ENCODE data around the gene RFPL2.

The RFPL2 gene

DNA sequence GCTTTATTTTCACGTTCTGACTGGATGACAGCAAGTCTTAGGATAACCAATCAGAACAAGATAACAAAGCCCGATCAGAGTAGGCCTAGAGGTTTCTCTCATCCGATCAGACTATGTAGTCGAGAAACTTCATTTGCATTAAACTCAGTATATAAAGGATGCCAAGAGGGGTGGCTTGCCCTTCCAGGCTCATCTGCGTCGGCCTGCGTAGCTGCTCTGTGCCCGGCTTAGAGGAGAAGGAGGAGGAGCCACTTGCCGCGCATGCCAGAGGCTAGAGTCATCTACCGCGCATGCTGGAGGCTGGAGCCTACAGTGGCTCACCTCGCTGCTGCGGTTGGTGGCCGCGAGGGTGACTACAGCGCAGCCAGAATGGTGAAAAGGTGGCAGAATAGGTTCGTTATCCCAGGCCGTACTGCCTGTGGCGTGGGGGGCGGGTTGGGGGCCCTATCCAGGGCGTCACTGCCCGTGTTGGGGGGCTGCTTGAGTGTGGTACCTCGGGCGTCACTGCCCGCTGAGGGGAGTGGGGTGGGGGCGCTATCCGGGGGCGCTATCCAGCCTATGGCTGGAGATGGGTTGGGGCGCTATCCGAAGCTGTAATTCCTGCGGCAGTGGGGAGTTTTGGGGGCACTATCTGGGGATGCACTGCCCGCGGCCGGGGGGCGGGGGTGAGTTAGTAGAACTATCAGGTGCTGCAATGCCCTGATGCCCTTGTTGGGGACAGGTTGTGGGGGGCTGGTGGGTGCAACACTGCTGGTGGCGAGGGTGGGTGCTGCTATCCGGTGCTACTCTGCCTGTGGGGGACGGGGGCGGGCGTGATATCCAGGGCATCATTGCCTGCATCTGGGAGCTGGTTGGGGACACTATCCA lies at the start of gene RFPL2:
RFPL2 (minus strand) TSS at position 218 of the 867 bp plus-strand sequence. CDS start 2,622 bp downstream, outside the sequence.
- Mint-ChIP-seq H3K4me3 (peak within 1 kb of the TSS; percentile 72), H3K36me3 (ENCODE audit: low read depth) (no peaks in the 10 kb centered on the region), H3K9me3 (no peaks in the 10 kb centered on the region), H3K4me1 (ENCODE audit: low read depth) (peaks cover 46% of the 10 kb centered on the region), H3K27ac (peak within 1 kb of the TSS; percentile 41), H3K27me3 (peaks cover 29% of the 10 kb centered on the region)
- peak; percentile 60 for DNase-seq

DNA sequence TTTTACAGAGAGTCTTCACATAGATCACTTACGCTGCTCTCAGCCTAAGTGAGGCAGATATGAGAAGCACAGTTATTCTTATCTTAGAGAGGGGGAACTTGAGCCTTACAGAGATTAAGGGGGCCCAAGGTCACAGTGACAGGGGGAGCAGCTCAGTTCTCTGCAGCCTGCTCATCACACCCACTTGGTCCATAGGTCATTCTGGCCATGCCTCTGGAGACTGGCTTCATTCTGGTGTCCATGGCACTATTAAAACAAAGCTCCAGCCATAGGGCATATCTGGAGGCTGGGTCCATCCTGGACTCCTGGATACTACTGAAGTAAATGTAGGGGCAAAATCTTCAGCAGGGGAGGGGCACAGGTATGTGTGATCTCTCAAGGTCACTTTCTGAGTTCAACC lies 44.4 kb upstream of the RFPL2 start:
- H3K27ac Mint-ChIP-seq, result no peak overlapping the region
- H3K4me1 Mint-ChIP-seq (ENCODE audit: low read depth), result no peaks in the 10 kb centered on the region
- H3K4me3 Mint-ChIP-seq, result no peak overlapping the region
- H3K27me3 Mint-ChIP-seq, result peaks cover 41% of the 10 kb centered on the region
- H3K36me3 Mint-ChIP-seq (ENCODE audit: low read depth), result no peaks in the 10 kb centered on the region
- no peak for DNase-seq
- no peaks in the 10 kb centered on the region for H3K9me3 Mint-ChIP-seq

DNA sequence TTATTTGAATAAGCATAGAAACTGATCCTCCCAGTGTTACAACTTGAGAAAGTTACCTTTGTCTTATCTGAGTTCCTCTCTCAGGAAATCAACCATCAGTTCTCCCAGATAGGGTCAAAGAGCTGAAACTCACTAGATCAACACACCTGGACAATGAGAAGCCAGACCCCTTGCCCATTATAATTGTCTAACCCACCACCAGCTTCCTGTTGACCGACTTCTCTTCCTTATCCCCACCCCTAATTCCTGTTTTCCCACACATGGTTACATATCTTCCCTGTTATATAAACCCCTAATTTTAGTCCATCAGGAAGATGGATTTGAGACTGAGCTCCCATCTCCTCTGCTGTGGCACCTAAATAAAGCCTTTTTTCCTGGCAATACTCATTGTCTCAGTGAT lies 43.4 kb upstream of the RFPL2 start:
- Mint-ChIP-seq H3K27ac (no peak overlapping the region), H3K4me3 (no peak overlapping the region), H3K4me1 (ENCODE audit: low read depth) (no peaks in the 10 kb centered on the region), H3K36me3 (ENCODE audit: low read depth) (no peaks in the 10 kb centered on the region), H3K9me3 (no peaks in the 10 kb centered on the region), H3K27me3 (peaks cover 41% of the 10 kb centered on the region)
- no peak for DNase-seq

DNA sequence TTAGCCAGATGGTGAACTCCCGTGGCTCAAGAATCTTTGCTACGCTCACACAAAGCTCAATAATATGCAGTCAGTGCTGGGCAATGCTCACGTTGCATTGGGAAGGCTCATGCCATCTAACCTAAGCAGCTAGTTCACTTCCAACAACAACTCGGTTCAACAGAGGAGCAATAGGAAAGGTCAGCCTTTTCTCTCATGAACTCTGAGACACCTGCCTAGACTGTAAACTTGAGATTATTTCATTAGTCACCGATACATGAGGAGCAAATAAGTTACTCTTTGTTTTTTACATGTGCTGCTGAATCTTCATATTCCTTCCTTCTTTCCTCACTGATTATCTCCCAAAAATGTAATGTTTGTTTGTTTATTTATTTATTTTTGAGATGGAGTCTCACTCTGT lies 41.3 kb upstream of the RFPL2 start:
- no peak overlapping the region for H3K4me3 Mint-ChIP-seq
- no peak for DNase-seq
- H3K36me3 Mint-ChIP-seq (ENCODE audit: low read depth), result no peaks in the 10 kb centered on the region
- H3K27me3 Mint-ChIP-seq, result peaks cover 36% of the 10 kb centered on the region
- H3K27ac Mint-ChIP-seq, result no peak overlapping the region
- H3K4me1 Mint-ChIP-seq (ENCODE audit: low read depth), result no peaks in the 10 kb centered on the region
- H3K9me3 Mint-ChIP-seq, result no peaks in the 10 kb centered on the region

DNA sequence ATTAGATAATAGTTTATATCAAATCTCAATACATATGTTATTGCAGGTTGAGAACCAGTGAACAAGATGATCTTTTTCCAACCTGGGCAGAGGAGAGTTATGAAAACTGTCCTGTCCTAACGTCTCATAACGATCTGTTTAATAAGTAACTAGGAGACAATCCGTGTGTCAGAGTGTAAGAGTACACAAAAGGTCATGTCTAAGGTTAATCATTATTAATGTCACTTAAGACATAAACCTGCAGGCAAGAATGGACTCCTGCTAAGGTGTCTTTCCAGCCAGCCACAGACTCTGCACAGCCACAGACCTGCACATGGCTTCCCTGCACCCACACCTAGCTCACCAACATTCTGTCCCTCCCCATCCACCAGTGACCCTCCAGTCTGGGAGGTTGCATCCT lies 40.2 kb upstream of the RFPL2 start:
- H3K27me3 Mint-ChIP-seq, result peaks cover 27% of the 10 kb centered on the region
- H3K36me3 Mint-ChIP-seq (ENCODE audit: low read depth), result no peaks in the 10 kb centered on the region
- DNase-seq, result no peak
- H3K4me3 Mint-ChIP-seq, result no peak overlapping the region
- H3K4me1 Mint-ChIP-seq (ENCODE audit: low read depth), result no peaks in the 10 kb centered on the region
- H3K9me3 Mint-ChIP-seq, result no peaks in the 10 kb centered on the region
- no peak overlapping the region for H3K27ac Mint-ChIP-seq

DNA sequence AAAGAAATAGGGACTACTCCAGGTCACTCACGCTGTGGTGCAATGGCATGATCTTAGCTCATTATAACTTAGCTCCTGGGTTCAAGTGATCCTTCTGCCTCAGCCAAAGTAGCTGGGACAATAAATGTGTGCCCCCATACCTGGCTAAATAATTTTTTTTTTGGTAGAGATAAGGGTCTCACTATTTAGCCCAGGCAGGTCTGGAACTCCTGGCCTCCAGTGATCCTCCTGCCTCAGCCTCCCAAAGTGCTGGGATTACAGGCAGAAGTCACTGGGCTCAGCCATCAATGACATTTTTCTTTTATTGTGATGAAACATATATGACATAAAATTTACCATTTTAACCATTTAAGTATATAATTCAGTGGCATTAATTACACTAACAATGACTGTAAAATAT lies 39.7 kb upstream of the RFPL2 start:
- Mint-ChIP-seq H3K27me3 (peaks cover 22% of the 10 kb centered on the region), H3K4me3 (no peak overlapping the region), H3K36me3 (ENCODE audit: low read depth) (no peaks in the 10 kb centered on the region), H3K27ac (no peak overlapping the region), H3K4me1 (ENCODE audit: low read depth) (no peaks in the 10 kb centered on the region), H3K9me3 (no peaks in the 10 kb centered on the region)
- DNase-seq, result no peak

- no peak overlapping the region for H3K27ac Mint-ChIP-seq
- DNase-seq, result no peak
- H3K9me3 Mint-ChIP-seq, result no peaks in the 10 kb centered on the region
- no peak overlapping the region for H3K4me3 Mint-ChIP-seq
- H3K4me1 Mint-ChIP-seq (ENCODE audit: low read depth), result no peaks in the 10 kb centered on the region
- H3K36me3 Mint-ChIP-seq (ENCODE audit: low read depth), result no peaks in the 10 kb centered on the region
- peaks cover 12% of the 10 kb centered on the region for H3K27me3 Mint-ChIP-seq
These were observed 35.6 kb upstream of the RFPL2 start for GRCh38 chr22:32240461-32240860.

DNA sequence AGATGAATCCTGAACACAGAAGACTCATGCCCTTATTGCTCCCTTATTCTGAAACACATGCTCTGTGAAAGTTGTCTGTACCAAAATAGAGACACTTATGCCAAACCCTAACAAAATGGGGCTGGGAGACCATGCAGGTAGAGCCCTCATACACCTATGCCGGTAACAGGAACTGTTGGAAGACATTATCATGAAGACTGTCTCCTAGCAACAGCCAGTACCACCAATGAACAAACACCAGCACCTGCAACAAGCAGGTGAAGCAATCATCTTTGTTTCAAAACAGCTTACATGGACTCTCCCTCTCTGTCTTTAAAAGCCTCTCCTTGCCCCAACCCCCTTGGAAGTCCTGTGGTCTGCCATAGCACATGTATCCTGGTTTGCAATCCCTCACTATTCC lies 33.0 kb upstream of the RFPL2 start:
- no peak overlapping the region for H3K4me3 Mint-ChIP-seq
- no peak for DNase-seq
- H3K36me3 Mint-ChIP-seq (ENCODE audit: low read depth), result no peaks in the 10 kb centered on the region
- no peak overlapping the region for H3K27ac Mint-ChIP-seq
- H3K9me3 Mint-ChIP-seq, result no peaks in the 10 kb centered on the region
- H3K4me1 Mint-ChIP-seq (ENCODE audit: low read depth), result no peaks in the 10 kb centered on the region
- H3K27me3 Mint-ChIP-seq, result peaks cover 28% of the 10 kb centered on the region

DNA sequence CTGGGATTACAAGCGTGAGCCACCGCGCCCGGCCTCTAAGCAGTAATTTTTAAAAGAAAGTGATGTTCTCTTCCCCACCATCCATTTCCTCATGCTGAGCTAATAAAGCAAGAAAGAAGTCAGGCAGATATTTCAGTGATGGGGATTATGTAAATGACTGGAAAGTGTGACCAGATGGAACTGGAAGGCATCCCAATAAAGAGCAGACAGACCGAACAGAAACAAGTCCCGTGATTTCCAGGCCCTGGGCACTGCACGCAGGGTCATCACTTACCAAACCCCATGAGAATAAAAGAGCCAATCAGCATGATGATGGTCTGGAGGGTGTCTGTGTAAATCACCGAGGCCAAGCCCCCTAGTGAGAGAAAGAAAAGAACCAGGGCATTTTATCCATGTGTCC lies 32.1 kb upstream of the RFPL2 start:
- Mint-ChIP-seq H3K4me1 (ENCODE audit: low read depth) (no peaks in the 10 kb centered on the region), H3K36me3 (ENCODE audit: low read depth) (no peaks in the 10 kb centered on the region), H3K4me3 (no peak overlapping the region), H3K27me3 (peaks cover 28% of the 10 kb centered on the region), H3K9me3 (no peaks in the 10 kb centered on the region), H3K27ac (no peak overlapping the region)
- DNase-seq, result no peak

- peaks cover 19% of the 10 kb centered on the region for H3K27me3 Mint-ChIP-seq
- no peaks in the 10 kb centered on the region for H3K4me1 Mint-ChIP-seq (ENCODE audit: low read depth)
- H3K36me3 Mint-ChIP-seq (ENCODE audit: low read depth), result no peaks in the 10 kb centered on the region
- no peak overlapping the region for H3K27ac Mint-ChIP-seq
- H3K4me3 Mint-ChIP-seq, result no peak overlapping the region
- H3K9me3 Mint-ChIP-seq, result no peaks in the 10 kb centered on the region
- DNase-seq, result no peak
These were observed 28.2 kb upstream of the RFPL2 start for GRCh38 chr22:32233091-32233490.

GRCh38 chr22:32232191-32232830 lies 27.4 kb upstream of the RFPL2 start:
- Mint-ChIP-seq H3K4me3 (no peak overlapping the region), H3K4me1 (ENCODE audit: low read depth) (no peaks in the 10 kb centered on the region), H3K27ac (no peak overlapping the region), H3K9me3 (no peaks in the 10 kb centered on the region), H3K27me3 (peaks cover 19% of the 10 kb centered on the region), H3K36me3 (ENCODE audit: low read depth) (no peaks in the 10 kb centered on the region)
- no peak for DNase-seq

GRCh38 chr22:32226326-32227104 lies 21.6 kb upstream of the RFPL2 start:
- Mint-ChIP-seq H3K4me3 (no peak overlapping the region), H3K4me1 (ENCODE audit: low read depth) (no peaks in the 10 kb centered on the region), H3K36me3 (ENCODE audit: low read depth) (no peaks in the 10 kb centered on the region), H3K27ac (no peak overlapping the region), H3K9me3 (no peaks in the 10 kb centered on the region), H3K27me3 (peaks cover 12% of the 10 kb centered on the region)
- no peak for DNase-seq

GRCh38 chr22:32222991-32223390 lies 18.1 kb upstream of the RFPL2 start:
- H3K4me3 Mint-ChIP-seq, result no peak overlapping the region
- H3K27me3 Mint-ChIP-seq, result peaks cover 12% of the 10 kb centered on the region
- H3K36me3 Mint-ChIP-seq (ENCODE audit: low read depth), result no peaks in the 10 kb centered on the region
- no peak for DNase-seq
- no peaks in the 10 kb centered on the region for H3K4me1 Mint-ChIP-seq (ENCODE audit: low read depth)
- H3K27ac Mint-ChIP-seq, result no peak overlapping the region
- H3K9me3 Mint-ChIP-seq, result no peaks in the 10 kb centered on the region

DNA sequence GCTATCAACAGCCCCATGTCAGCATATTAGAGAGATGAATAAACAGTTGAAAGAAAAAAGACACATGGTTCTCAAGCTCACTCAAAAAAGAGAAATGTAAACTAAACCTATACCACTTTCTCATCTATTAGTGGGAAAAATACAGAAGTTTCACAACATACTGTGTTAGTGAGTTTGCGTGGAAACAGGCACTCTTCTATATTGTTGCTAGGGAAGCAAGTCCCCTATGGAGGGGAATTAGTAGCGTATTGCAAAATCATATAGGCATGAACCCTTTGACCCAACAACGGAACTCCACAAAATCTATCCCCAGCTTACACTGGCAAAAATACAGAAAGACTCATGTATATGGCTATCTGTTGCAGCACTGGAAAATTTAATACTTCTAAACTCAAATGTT lies 14.2 kb upstream of the RFPL2 start:
- H3K27ac Mint-ChIP-seq, result no peak overlapping the region
- no peaks in the 10 kb centered on the region for H3K9me3 Mint-ChIP-seq
- DNase-seq, result no peak
- H3K27me3 Mint-ChIP-seq, result peaks cover 22% of the 10 kb centered on the region
- H3K4me1 Mint-ChIP-seq (ENCODE audit: low read depth), result no peaks in the 10 kb centered on the region
- no peak overlapping the region for H3K4me3 Mint-ChIP-seq
- no peaks in the 10 kb centered on the region for H3K36me3 Mint-ChIP-seq (ENCODE audit: low read depth)

GRCh38 chr22:32218470-32218869 lies 13.6 kb upstream of the RFPL2 start:
- no peak overlapping the region for H3K4me3 Mint-ChIP-seq
- DNase-seq, result no peak
- H3K9me3 Mint-ChIP-seq, result no peaks in the 10 kb centered on the region
- H3K36me3 Mint-ChIP-seq (ENCODE audit: low read depth), result no peaks in the 10 kb centered on the region
- no peak overlapping the region for H3K27ac Mint-ChIP-seq
- no peaks in the 10 kb centered on the region for H3K4me1 Mint-ChIP-seq (ENCODE audit: low read depth)
- peaks cover 18% of the 10 kb centered on the region for H3K27me3 Mint-ChIP-seq
